ENCODE measurements around the gene ABCG4. TPM values are rescaled to one million over a fixed set of nuclear protein-coding genes. Genes with fewer than 3 reads are reported as not detected.

Gene ABCG4
- total RNA-seq, 2 experiments from 2014 or later, result not detected

- POLR2A ChIA-PET, result interaction anchor here (1.0 to 1.4 kb wide), 4 partner anchors 9 to 27 kb away, joined by 3 to 6 read pairs (median 4); partner anchors contain the start of genes HINFP and NLRX1
- Mint-ChIP-seq H3K4me3 (peak overlapping the region; percentile 80), H3K9me3 (no peaks in the 10 kb centered on the region), H3K36me3 (no peaks in the 10 kb centered on the region), H3K27me3 (peaks cover 61% of the 10 kb centered on the region), H3K4me1 (peaks cover 12% of the 10 kb centered on the region), H3K27ac (no peak overlapping the region)
- DNase-seq (no peak), ATAC-seq (ENCODE audit: low read depth) (no peak)
These were observed 183 bp upstream of the ABCG4 start for GRCh38 chr11:119148720-119149017.

DNA sequence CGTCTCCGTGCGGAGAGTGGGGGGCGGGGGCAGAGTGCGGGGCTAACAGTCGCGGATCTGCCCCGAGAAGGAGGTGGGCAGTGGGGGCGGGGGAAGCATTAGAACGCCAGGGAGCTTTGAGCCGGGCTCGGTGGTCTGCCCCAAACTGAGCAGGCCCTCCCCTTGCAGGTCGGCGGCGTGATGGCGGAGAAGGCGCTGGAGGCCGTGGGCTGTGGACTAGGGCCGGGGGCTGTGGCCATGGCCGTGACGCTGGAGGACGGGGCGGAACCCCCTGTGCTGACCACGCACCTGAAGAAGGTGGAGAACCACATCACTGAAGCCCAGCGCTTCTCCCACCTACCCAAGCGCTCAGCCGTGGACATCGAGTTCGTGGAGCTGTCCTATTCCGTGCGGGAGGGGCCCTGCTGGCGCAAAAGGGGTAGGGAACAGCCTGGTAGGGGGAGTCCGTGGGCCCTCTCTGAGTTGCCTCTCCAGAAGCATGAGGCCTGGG is 979 bp downstream of the ABCG4 start:
- DNase-seq, result no peak
- POLR2A ChIA-PET, result interaction anchor here (0.6 to 1.1 kb wide), 4 partner anchors 12 to 112 kb away, joined by 3 to 6 read pairs (median 4); partner anchors contain the start of genes HINFP and NLRX1
- peaks cover 12% of the 10 kb centered on the region for H3K4me1 Mint-ChIP-seq
- H3K9me3 Mint-ChIP-seq, result no peaks in the 10 kb centered on the region
- H3K36me3 Mint-ChIP-seq, result no peaks in the 10 kb centered on the region
- H3K27ac Mint-ChIP-seq, result no peak overlapping the region
- peaks cover 62% of the 10 kb centered on the region for H3K27me3 Mint-ChIP-seq
- ATAC-seq (ENCODE audit: low read depth), result no peak
- H3K4me3 Mint-ChIP-seq, result no peak overlapping the region

DNA sequence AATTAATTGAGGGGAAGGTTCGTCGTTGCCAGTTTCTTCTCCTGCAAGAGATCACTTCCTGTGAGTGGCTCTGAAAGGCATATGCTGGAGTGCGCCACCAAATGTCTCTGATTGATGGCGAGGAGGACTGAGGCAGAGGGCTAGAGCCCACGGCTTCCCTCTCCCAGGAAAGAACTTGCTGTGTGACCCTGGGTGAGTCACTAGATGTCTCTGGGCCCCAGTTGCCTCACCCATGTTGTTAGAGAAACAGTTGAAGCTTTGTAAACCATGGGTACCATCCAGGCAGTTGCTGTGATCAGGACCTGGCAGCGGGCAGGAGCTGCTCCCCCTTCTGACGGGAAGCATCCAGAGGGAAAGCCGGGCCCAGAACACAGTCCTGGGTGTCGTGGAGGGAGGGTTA is 3.2 kb downstream of the ABCG4 start:
- H3K27ac Mint-ChIP-seq, result no peak overlapping the region
- H3K36me3 Mint-ChIP-seq, result no peaks in the 10 kb centered on the region
- H3K4me1 Mint-ChIP-seq, result peaks cover 16% of the 10 kb centered on the region
- DNase-seq, result no peak
- H3K9me3 Mint-ChIP-seq, result no peaks in the 10 kb centered on the region
- ATAC-seq (ENCODE audit: low read depth), result no peak
- no peak overlapping the region for H3K4me3 Mint-ChIP-seq
- POLR2A ChIA-PET, result interaction anchor here (0.6 kb wide), 1 partner anchor 91 kb away, joined by 6 read pairs; no protein-coding TSS in a partner anchor
- H3K27me3 Mint-ChIP-seq, result peaks cover 57% of the 10 kb centered on the region

DNA sequence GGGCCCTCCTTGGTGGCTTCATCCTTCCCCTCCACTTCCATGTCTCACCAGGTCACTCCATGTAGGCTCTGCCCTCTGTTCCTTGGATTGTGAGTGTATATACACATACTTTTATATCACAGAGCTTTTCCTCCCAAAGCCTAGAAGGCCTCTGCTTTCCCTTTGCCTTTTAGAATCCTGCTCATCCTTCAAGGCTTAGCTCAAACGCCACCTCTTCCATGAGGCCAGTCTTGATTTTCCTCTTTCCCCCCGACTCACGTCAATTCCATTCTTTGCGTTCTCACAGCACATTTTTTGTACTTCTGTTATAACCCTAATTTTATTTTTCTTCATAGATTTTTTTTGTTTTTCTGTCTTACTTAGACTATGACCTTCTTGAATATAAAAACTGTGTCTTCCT is 3.8 kb downstream of the ABCG4 start:
- H3K27me3 Mint-ChIP-seq, result peaks cover 51% of the 10 kb centered on the region

DNA sequence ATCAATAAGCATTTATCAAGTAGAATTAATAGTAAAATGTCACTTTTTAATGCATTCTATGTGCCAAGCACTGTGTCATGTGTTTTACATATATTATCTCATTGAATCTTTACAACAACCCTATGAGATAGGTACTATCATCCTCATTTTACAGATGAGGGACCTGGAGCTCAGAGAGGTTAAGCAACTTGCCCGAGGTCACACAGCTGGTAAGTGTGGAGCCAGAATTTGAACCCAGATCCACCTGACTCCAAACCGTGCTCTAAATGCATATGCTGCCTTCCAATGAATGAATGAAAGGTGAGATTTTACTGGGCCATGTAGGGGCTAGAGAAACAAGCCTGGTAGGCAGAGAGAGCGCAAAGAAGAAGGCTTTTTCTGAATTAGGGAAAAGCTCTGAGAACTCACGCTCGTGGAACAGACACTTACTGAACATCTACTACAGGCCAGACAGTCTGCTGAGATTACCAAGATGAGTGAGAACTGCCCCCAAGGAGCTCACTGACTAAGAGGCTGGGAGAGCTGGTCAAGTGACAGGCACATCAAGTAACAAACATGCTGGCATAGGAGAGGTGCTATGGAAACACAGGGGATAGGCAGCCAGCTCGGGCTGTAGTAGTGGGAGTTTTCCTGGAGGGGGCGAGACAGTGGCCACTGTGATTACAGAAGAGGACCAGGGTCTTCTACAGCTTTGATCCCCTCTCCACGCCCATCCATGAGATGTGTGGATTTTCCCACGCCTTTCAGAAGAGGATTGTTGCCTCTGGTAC is 4.4 kb downstream of the ABCG4 start:
- Mint-ChIP-seq H3K36me3 (no peaks in the 10 kb centered on the region), H3K27me3 (peaks cover 45% of the 10 kb centered on the region), H3K27ac (no peak overlapping the region), H3K4me3 (no peak overlapping the region), H3K4me1 (peaks cover 9% of the 10 kb centered on the region), H3K9me3 (no peaks in the 10 kb centered on the region)
- DNase-seq, result no peak
- POLR2A ChIA-PET, result interaction anchor here (1.0 kb wide), 1 partner anchor 16 kb away, joined by 3 read pairs; the partner anchor contains the start of gene NLRX1
- no peak for ATAC-seq (ENCODE audit: low read depth)

More for the DNA sequence above, 3.8 kb downstream of the ABCG4 start:
- ATAC-seq (ENCODE audit: low read depth) (no peak), DNase-seq (no peak)
- peaks cover 14% of the 10 kb centered on the region for H3K4me1 Mint-ChIP-seq
- POLR2A ChIA-PET, result interaction anchor here (1.0 kb wide), 1 partner anchor 16 kb away, joined by 3 read pairs; the partner anchor contains the start of gene NLRX1
- H3K27ac Mint-ChIP-seq, result no peak overlapping the region
- H3K9me3 Mint-ChIP-seq, result no peaks in the 10 kb centered on the region
- H3K4me3 Mint-ChIP-seq, result no peak overlapping the region
- no peaks in the 10 kb centered on the region for H3K36me3 Mint-ChIP-seq

GRCh38 chr11:119154178-119154577 is 5.3 kb downstream of the ABCG4 start:
- H3K36me3 Mint-ChIP-seq, result no peaks in the 10 kb centered on the region
- H3K27ac Mint-ChIP-seq, result no peak overlapping the region
- peaks cover 41% of the 10 kb centered on the region for H3K27me3 Mint-ChIP-seq
- H3K4me1 Mint-ChIP-seq, result peaks cover 8% of the 10 kb centered on the region
- ATAC-seq (ENCODE audit: low read depth) (no peak), DNase-seq (no peak)
- H3K9me3 Mint-ChIP-seq, result no peaks in the 10 kb centered on the region
- POLR2A ChIA-PET, result interaction anchor here (0.6 kb wide), 2 partner anchors 14 to 17 kb away, joined by 3 to 5 read pairs; partner anchors contain the start of gene NLRX1
- H3K4me3 Mint-ChIP-seq, result no peak overlapping the region

- H3K36me3 Mint-ChIP-seq, result no peaks in the 10 kb centered on the region
- no peaks in the 10 kb centered on the region for H3K9me3 Mint-ChIP-seq
- peaks cover 25% of the 10 kb centered on the region for H3K27me3 Mint-ChIP-seq
- peaks cover 7% of the 10 kb centered on the region for H3K4me1 Mint-ChIP-seq
- no peak overlapping the region for H3K27ac Mint-ChIP-seq
- DNase-seq (no peak), ATAC-seq (ENCODE audit: low read depth) (peak; percentile 35)
- no peak overlapping the region for H3K4me3 Mint-ChIP-seq
- POLR2A ChIA-PET, result interaction anchor here (1.0 kb wide), 1 partner anchor 35 kb away, joined by 3 read pairs; no protein-coding TSS in a partner anchor
These were observed 7.1 kb downstream of the ABCG4 start for GRCh38 chr11:119155733-119156492.

GRCh38 chr11:119156496-119156895 is 7.6 kb downstream of the ABCG4 start:
- Mint-ChIP-seq H3K27me3 (peaks cover 20% of the 10 kb centered on the region), H3K27ac (no peak overlapping the region), H3K4me1 (peaks cover 7% of the 10 kb centered on the region), H3K9me3 (no peaks in the 10 kb centered on the region), H3K4me3 (no peak overlapping the region), H3K36me3 (no peaks in the 10 kb centered on the region)
- POLR2A ChIA-PET, result no interaction called here
- no peak for ATAC-seq (ENCODE audit: low read depth)
- no peak for DNase-seq

DNA sequence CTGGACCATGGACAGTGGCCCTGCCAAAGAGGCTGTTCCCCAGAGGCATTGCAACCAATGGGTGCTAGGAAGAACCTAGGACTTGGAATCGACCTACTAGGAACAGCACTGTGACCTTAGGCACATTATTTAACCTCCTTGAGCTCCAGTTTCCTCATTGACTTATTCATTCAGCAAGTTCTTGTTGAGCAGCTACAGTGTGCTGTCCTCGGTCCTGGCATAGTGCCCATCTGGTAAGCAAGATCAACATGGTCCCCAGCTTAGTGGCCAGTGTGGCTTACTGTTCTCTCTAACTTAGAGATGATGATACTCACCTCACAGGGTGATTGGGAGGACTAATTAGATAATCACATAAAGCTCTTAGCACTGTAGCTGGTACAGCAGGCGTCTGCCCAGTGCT is 8.2 kb downstream of the ABCG4 start:
- POLR2A ChIA-PET, result no interaction called here
- H3K27me3 Mint-ChIP-seq, result peaks cover 14% of the 10 kb centered on the region
- H3K27ac Mint-ChIP-seq, result no peak overlapping the region
- no peak overlapping the region for H3K4me3 Mint-ChIP-seq
- ATAC-seq (ENCODE audit: low read depth) (no peak), DNase-seq (no peak)
- peaks cover 7% of the 10 kb centered on the region for H3K4me1 Mint-ChIP-seq
- no peaks in the 10 kb centered on the region for H3K9me3 Mint-ChIP-seq
- H3K36me3 Mint-ChIP-seq, result no peaks in the 10 kb centered on the region

GRCh38 chr11:119158467-119158866 is 9.6 kb downstream of the ABCG4 start:
- DNase-seq, result no peak
- POLR2A ChIA-PET, result no interaction called here
- no peak overlapping the region for H3K27ac Mint-ChIP-seq

GRCh38 chr11:119160151-119160550 is 11.3 kb downstream of the ABCG4 start:
- peaks cover 7% of the 10 kb centered on the region for H3K4me1 Mint-ChIP-seq
- no peak for DNase-seq
- no peak for ATAC-seq (ENCODE audit: low read depth)

More at GRCh38 chr11:119158467-119158866, 9.6 kb downstream of the ABCG4 start:
- Mint-ChIP-seq H3K27me3 (peaks cover 10% of the 10 kb centered on the region), H3K4me1 (peaks cover 7% of the 10 kb centered on the region), H3K9me3 (no peaks in the 10 kb centered on the region), H3K4me3 (no peak overlapping the region), H3K36me3 (no peaks in the 10 kb centered on the region)
- no peak for ATAC-seq (ENCODE audit: low read depth)

DNA sequence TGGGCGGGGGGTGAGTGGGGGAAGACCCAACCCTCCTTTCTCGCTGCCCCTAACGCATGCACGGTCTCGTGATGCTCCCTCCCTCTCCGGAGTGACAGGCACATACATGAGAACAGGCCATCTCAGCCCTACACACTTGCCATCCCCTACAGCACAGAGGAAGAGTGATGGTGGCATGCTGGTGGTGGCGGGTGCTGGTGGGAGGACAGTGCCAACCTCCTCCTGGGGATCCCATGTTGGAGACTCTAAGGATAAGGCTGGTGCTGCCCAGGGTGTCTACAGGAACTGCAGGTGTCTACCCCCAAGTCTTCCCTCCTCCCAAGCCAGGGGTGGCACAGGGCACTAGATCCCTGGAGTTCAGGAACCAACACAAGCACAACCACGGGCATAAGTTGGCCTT is 13.0 kb downstream of the ABCG4 start:
- Mint-ChIP-seq H3K4me3 (no peak overlapping the region), H3K27me3 (no peaks in the 10 kb centered on the region), H3K36me3 (no peaks in the 10 kb centered on the region), H3K9me3 (no peaks in the 10 kb centered on the region), H3K4me1 (peaks cover 1% of the 10 kb centered on the region), H3K27ac (no peak overlapping the region)
- ATAC-seq (ENCODE audit: low read depth) (no peak), DNase-seq (no peak)
- POLR2A ChIA-PET, result no interaction called here

More at GRCh38 chr11:119160151-119160550, 11.3 kb downstream of the ABCG4 start:
- H3K27me3 Mint-ChIP-seq, result peaks cover 6% of the 10 kb centered on the region
- H3K4me3 Mint-ChIP-seq, result no peak overlapping the region
- H3K27ac Mint-ChIP-seq, result no peak overlapping the region
- H3K9me3 Mint-ChIP-seq, result no peaks in the 10 kb centered on the region
- POLR2A ChIA-PET, result interaction anchor here (2.3 kb wide), 1 partner anchor 9 kb away, joined by 9 read pairs; the partner anchor contains the start of gene NLRX1
- no peaks in the 10 kb centered on the region for H3K36me3 Mint-ChIP-seq

DNA sequence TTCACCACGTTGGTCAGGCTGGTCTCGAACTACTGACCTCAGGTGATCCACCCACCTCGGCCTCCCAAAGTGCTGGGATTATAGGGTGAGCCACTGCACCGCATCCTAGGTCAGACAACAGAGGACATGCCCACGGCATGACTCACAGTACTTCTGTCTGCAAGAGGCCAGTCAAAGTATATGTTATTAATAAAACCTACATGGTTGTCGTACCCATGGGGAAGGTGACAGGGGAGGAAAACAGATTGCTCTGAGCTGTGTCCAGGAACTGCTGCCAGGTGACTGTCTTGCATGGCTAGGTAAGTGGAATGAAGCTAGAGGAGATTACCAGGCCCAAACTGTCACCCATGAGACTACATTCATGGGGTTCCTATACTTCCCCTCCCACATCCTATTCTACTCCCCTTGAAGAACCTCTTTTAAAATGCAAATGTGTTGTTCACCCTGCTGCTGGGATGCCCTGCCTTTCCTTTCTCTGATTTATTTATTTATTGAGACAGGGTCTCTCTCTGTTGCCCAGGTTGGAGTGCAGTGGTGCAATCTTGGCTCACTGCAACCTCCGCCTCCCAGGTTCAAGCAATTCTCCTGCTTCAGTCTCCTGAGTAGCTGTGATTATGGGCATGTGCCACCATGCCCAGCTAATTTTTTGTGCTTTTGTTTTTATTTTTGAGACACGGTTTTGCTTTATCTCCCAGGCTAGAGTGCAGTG is 17.7 kb downstream of the ABCG4 start:
- no peak for ATAC-seq (ENCODE audit: low read depth)
- no peak overlapping the region for H3K4me3 Mint-ChIP-seq
- no peak for DNase-seq
- peaks cover 10% of the 10 kb centered on the region for H3K4me1 Mint-ChIP-seq
- no peak overlapping the region for H3K27ac Mint-ChIP-seq
- H3K9me3 Mint-ChIP-seq, result no peaks in the 10 kb centered on the region
- POLR2A ChIA-PET, result no interaction called here
- peaks cover 2% of the 10 kb centered on the region for H3K36me3 Mint-ChIP-seq
- H3K27me3 Mint-ChIP-seq, result no peaks in the 10 kb centered on the region

Measured in activated naive CD8-positive, alpha-beta T cell treated with anti-CD3 and anti-CD28 coated beads, Interleukin-2, amount 10 ng/mL, durations not matched to agents 7 days and 5 days (primary cell).